PC-9 (cell line): Measurements from ENCODE around the gene OLFML1.

Experiments used
- CTCF ChIP-seq: fragments of 200-600 bp; sonication (generic); conservative IDR thresholded peaks from 2 replicates; pipeline ENCODE4 v1.6.1; 2017; ENCODE audit warnings: mixed run types, antibody characterized with exemption, mild to moderate bottlenecking, moderate library complexity
- EZH2 ChIP-seq: fragments of 200-600 bp; sonication (generic); IDR thresholded peaks from 2 replicates; pipeline ENCODE4 v1.8.0; 2017; ENCODE audit warnings: antibody characterized with exemption, low read depth

GRCh38 chr11:7462706-7463105, 22.6 kb upstream of the OLFML1 start:
- TF ChIP-seq CTCF, result no peak
- no peak for TF ChIP-seq EZH2
